GM21619 (cell line): ENCODE results near the gene PSTPIP1.

ENCODE experiments used
- ATAC-seq: cut with Tn5 transposase; IDR thresholded peaks from one replicate; pipeline ENCODE4 v1.9.1; 2021; ENCODE audit not compliant: unreplicated experiment

The PSTPIP1 gene

DNA sequence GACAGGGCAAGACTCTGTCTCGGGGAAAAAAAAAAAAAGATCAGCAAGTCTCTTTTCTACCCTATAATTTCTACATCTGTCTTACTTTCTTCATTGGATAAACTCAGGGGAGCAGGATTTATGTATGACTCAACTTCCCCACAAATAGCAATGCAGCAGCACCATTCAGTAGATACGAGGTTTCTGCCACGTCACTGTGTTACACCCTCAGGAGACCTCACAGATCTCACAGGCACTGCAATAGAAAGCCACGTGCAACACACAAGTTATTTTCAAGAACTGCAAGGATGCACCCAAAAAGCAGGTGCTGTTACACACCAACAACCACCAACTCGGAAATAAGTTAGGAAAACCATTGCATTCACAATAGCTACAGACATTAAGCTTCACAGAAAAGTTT lies 45.7 kb downstream of the PSTPIP1 start:
- no peak for ATAC-seq

DNA sequence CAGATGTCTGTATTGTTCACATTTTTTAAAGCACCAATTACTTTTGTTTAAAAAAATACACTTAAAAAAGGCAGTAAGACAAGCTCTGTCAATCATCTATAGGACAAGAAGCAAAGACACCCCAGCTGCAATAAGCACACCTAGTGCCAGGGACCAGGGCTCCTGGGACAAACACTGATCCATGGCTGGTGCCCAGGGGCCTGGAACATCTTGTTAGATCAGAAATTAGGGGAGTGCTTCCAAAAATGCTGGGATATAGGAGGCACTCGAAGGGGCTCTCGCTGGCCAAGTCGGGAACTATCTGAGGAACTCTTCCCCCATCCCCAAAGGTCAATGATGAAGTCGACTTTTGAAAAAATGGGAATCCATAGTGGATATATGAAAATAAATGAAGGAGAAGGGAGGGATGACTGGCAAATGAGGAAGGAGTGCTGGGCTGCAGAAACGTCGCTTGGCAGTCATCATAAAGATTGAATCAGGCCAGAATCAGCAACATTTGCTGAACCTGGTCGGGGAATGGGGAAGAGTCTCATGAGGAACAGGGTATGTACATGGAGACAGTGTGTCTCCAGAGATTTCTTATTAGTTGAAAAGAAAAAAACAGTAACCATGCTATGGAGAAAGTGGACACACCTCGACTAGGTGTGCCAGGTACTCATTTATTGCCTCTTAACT lies 47.5 kb downstream of the PSTPIP1 start:
- ATAC-seq, result no peak

DNA sequence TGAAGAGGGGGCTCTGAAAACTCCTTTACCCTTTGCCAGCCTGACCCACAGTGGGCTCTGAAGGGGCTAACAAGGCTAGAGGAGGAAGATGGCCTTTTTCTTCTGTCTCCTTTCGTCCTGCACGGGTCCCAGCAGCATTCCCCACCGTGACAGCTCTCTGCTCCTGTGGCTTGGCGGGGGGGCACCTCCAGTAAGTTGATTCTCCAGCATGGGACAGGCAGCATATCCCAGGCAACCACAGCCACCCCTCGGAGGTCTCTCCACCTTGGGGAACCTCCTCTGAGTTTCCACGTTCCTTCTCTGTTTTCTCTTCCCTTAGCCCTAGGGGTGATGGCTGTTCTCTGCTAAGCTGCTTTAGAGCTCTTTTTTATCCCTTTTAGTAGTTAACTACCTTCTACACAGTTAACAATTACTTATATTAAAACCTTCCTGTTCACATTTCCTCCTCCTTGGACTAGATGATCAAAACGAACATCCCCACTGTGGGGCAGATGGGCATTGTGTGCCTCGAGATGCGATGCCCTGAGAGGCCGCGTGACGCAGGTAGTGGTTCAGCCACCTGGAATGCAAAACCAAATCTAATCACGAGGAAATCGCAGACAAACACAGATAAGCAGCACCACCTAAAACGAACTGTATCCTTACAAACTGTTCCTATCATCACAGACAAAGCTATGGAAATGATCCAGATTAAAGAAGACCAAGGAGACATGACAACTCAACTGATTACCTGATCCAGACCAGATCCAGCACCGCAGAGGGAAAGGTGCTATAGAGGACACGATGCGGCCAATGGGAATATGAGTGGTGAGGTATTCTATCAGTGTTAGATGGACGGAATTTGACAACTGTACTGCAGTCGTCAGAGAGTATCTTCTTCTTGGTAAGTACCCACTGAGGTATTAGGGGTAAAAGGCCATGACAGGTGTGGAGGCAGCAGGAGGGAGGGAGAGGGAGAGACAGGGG lies 48.3 kb downstream of the PSTPIP1 start:
- ATAC-seq, result no peak

DNA sequence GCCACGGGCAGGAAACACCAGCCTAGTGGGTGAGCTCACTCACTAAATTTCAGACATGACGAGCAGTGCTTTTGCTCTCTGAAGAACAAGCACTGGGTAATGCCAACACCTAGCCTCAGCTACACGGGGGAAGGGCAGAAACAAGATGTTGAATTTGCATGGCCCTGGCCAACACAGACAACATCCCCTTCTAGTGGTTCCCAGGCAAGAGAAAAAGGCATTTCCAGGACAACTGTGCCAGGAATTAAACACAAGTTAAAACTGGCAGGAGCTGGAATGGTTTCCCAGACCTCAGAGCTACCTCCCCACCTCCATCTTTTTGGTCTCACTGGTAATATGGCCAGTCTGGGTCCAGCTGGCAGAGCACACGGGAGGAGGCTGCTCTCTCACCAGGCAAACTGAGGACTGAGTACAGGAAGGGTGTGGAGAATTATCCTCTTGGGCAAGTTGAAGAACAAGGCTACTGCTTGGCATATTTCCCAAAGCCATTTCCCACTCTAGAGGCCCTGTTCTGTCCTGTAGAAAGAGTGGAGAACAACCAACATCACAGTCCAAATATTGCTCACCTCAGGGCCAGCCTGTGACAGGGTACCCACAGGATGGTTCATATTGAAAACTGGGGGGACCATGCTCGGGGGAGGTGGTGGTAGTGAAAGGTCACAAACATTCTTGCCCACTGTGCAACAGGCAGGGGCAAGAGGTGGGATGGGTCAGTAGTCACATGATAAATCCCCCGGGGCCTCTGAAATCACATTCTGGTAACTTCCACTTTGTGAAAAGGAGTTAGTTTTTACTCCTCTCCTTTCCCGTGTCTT lies 49.5 kb downstream of the PSTPIP1 start:
- ATAC-seq, result no peak

DNA sequence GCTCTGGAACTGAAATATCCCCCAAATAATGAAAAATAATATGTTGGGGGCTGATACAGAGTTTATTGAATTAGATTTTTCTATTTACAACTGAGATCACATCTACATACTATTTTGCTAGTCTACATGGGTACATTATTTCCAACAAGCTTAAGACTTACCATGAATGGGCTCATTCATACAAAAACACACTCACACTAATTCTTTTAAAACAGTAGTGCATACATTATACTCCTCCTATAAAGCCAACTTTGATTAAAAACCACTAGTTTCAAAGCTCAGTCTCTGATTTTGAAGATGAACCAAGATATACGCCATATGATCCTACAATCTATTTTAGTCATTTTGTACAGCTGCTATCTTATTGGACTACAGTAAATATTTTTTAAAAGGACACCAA lies 51.1 kb downstream of the PSTPIP1 start:
- ATAC-seq, result no peak

DNA sequence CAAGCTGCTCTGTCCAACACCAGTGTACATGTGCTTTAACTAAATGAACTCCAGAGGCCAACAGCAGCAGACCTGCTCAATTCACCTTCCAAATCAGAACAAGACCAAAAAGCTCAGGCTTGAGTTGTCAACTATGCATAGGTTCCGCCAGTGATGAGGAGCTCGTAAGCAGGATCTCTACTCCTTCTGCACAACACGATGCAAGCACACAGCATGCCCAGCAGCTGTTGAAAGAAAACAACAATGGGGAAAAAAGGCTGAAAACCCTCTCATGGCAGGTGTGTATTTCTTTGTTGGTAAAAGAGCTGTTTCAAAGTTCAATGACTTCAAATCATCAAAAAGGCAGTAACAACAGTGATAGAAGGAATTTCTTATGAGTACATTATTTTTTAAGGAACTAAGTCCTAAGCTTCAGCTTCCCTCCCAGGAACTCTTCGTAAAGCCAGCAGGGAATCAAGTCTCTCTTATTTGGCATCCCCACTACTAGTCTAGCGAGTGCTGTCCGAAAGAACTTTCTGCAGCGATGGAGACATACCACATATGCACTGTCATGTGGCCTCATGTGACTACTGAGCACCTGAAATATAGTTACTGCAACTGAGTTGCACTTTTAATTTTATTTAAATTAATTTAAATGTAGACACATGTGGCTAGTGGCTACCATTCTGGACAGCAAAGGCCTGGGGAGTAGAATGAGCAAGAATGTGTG lies 51.9 kb downstream of the PSTPIP1 start:
- ATAC-seq, result no peak

DNA sequence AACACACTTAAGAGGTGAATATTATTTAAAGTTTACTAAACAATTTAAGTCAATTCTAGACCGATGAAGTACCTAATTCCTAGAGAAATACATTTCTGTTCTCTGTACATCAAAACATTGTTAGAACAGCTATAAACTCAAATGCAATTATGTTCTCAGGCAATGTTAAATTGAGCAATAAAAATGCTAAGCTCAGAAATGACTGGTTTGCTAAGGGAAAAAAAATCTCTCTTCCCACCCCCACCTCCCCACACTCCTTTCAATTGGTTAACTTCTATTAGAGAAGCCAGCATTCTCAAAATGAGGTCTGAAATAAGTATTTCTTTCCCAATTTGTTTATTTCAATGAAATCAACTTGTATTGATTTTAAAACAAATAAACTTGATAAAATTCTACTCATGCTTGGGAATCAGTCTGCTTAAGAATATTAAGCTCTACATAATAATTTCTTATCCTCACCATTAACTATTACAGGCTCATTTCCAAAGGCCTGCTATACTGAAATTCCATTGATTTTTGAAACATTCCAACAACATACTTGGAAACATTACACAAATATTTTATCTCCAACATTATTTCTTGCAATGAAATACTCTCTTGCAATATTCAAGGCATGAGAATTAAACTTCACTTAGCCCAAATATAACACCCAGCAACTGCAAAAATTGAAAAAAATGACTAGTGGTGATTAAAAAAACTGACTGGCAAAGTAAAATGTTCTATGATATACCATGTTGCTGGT lies 53.4 kb downstream of the PSTPIP1 start:
- ATAC-seq, result no peak

DNA sequence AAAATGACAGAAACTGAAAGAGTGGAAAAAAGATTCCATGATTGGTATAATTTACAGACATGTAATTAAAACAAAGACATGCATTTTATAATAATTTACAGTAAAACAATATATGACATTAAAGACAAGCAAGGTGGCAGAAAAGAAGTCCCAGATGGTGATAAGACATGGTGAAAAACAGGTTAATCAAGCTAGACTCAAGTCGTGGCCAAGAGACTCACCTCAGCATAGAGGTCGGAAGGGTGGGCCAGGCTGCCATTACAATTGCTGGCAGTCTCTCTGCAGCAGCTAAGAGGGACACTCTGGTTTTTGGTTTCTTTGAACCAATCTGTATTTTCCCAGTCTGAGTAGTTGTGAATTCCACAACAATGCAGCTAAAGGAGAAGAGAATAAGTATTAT lies 57.6 kb downstream of the PSTPIP1 start:
- no peak for ATAC-seq

DNA sequence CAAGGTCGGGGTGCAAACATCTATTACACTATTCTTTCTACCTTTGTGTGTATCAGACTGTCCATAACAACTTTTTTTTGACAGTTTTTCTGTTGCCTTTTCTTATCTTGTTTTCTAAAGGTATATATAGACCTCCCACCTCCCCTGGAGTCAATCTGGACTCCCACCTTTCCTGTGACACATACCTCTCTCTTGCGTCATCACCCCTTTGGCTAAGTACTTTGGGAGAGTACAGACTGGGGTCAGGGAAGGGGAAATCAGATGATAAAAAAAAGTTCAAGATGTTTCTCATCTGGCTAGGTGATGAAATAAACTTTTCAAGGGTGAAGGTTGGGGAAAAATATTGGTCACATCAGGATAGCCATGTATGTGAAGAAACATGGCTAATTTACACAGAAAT lies 58.8 kb downstream of the PSTPIP1 start:
- no peak for ATAC-seq

DNA sequence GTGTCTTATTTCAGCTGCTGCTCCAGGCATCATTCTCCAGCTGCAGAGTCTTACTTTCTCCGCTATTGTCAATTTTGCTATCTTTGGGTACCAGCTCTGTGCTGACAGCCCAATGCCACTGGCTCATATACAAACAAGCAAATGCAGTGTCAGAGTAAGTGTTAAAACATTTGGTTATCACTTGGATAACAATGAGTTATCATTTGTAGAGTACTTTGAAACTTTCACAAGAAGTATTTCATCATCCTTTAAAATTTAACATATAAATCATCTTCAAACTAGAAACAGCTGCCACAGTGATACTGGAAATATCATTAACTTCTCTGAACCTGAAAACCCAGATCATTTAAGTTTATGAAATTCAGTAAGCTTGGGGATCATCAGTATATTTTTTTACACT lies 62.1 kb downstream of the PSTPIP1 start:
- ATAC-seq, result no peak

DNA sequence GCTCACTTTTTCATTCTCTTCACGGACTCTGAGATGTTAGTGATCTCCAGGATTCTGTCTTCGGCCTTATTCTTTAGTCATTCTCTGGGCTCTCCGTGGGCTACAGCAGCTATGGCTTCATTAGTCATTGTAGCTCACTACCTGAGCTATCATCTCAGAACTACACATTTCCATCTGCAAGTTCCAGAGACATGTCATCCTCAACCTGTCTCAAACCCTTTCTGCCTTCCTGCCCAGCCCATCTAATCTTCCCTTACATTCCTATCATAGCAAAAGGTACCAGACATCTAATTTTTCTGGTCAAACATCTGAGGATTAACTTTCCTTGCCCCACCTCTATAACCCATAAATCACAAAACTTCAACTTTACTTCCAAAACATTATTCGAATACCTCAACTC lies 62.8 kb downstream of the PSTPIP1 start:
- ATAC-seq, result no peak

DNA sequence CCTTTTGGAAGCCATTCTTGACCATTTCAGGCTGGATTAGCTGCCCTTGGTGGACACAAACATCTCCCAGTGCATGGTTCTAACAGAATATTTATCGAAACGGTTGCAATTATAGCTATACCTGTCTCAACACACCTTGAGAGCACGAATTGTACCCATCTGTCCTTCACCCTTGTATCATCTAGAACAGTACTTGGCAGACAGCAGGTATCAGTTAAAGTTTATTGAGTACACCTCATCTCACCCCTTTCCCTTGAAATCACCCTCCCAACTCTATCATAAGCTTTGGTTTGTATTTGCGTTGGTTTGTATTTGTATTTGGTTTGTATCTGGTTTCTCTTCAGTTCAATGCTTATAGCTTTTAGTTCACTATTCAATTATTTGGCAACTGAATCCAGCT lies 63.5 kb downstream of the PSTPIP1 start:
- no peak for ATAC-seq

DNA sequence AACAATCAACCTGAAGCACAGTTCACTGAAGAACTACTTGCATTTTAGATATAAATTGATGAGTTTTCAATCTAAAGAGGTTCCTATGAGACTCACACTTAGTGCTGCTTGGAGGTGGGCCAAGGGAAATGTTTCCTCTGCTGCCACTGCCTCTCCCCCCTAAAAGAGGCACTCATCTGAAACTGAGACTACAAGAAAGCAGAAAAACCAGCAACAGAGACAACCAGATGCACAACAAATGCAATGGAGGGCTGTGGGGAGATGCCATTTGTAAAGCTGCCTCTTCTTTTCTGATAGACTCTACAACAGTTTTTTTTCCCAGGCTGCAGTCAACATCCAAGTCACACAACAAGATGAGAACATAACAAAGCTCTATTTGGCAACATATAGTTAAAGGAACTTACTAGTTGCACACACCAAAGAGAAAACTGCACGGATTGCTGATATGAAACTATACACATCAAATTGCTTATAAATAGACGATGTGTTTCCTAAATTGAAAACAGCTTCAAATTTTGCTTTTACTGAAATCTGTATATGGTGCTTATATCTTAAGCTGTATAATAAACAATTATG lies 64.9 kb downstream of the PSTPIP1 start:
- no peak for ATAC-seq

DNA sequence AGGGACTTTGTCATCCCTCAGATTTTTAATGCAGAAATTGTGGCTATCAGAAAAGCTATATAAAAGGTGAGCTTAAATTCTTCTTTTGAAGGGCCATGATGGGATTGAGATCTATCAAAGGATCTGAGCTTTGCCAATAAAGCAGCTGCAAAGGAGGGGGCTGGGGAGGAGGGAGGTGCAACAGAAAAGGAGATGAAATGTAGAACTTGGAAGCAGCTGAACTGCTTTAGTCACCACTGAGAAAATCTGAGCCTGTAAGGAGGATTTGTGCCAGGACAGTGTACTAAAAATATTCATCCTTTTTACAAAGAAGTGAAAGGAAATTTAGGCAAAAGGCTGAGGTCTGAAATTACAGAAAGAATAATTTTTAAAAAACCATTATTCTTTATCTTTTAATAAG lies 65.6 kb downstream of the PSTPIP1 start:
- ATAC-seq, result no peak

DNA sequence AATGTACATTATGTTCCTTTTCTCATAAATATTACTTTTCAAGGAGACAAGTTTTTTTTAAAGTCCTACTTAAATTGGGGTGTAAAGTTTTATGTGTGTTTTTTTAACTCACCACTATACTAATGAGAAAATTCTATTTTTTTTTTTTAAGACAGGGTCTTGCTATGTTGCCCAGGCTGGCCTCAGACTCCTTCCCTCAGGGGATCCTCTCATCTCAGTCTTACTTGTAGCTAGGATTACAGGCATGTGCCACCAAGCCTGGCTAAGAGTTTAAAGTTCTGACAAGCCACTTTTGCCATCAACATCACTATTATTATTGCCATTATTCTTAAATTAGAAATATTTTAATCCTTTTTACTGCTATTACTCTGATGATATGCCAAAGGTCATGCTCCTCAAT lies 68.3 kb downstream of the PSTPIP1 start:
- no peak for ATAC-seq

DNA sequence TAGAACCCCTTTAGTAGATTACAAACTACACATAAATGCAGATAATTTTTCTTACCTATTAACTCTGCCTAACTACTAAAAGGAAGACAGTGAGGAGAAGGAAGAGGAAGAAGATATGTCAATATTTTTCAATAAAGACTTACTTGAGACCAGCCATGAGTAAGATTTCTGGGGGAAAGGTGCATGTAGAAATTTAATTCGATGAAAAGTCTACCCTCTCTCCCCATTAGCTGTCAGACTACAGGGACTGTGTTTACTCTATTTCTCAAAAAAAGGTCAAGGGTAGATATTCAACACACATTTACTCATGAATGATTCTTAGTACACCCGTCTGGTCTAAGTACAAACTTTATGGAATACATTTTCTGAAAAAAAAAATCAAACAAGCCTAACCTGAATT lies 69.1 kb downstream of the PSTPIP1 start:
- ATAC-seq, result no peak

DNA sequence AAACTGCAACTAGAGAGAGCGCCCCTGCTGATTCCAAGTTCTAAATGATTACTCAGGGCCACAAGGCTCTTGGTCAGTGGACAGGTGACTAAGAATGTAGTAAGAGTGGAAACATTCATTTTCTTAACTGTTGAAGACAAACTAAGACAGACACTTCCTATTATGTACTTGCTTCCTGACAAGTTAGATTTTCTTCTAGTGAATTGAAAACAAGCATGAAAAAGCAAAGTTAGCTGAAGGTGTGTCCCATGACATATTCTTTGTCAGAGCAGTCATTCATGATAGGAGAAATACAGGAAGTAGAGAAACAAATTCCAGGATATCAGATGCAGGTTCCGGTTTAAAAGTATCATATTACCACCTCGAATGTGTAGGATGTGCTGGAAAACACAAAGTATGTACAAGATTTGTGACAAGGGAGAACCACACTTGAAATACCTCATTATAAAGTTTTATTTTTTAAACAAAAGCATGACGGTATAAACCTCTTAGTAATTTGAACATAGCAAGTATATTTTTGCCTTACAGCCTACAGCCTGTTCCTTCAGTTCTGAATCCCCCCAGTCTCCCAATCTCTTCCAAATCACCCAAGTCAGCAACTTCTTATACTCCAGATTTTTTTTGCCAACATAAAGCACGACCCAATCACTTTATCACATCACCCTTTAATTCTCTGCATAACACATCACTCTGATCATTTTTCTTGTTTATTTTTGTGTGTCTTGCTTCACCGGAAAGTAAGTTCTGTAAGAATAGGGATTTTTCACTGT lies 69.8 kb downstream of the PSTPIP1 start:
- no peak for ATAC-seq

DNA sequence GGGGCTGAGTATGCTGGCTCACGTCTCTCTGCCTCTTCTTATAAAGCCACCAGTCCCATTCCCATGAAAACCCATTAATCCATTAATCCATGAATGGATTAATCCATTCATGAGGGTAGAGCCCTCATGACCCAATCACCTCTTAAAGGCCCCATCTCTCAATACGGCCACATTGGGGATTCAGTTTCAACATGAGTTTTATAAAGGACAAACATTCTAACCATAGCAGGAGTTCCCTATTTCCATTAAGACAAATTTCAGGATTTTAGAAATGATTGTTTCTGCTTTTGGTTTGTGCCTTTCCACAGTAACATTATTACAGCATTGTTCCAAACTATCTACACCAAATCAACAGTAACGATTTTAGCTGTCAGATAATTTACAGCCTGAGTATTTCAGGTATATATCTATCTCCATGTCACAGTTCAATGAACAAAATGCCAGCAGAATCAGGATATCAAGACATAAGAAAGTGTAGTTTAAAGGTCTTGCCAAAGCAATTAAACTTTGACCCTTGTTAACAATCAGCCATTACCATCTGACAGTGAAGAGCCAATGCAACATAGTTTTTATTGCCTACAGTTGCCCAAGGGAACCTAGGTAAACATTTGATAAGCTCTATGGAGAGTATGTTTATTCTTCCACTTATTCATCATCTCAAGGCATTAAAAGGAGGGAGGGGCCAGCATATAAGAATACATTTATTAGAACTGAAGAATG lies 72.2 kb downstream of the PSTPIP1 start:
- ATAC-seq, result no peak
